Spinal cord (tissue), 4 donors: ENCODE results near the gene ZNF267. TPM values are rescaled to one million over a fixed set of nuclear protein-coding genes. Genes with fewer than 3 reads are reported as not detected.

Experiments used
- polyA plus RNA-seq, 2 donors: library from polyadenylated mRNA; unstranded; fragments of 120-200 nt; gene quantifications; one replicate each; pipeline ENCODE4 v1.2.1, GENCODE V29; 2013; ENCODE audit not compliant: insufficient read length in 2 of 2
- small RNA-seq: library from RNA; depleted of rRNA; stranded (forward); fragments of <200 nt; gene quantifications from one replicate; pipeline ENCODE3, GENCODE V24; 2014; ENCODE audit warnings: low replicate concordance
- total RNA-seq, 2 donors: library from RNA; depleted of rRNA in 1 of 2; stranded (reverse); fragments of 120-200 nt in 1 of 2; fragments of >200 nt in 1 of 2; gene quantifications; one replicate each; pipeline versions ENCODE4 v1.2.3 to v1.2.4, GENCODE V29; 2013 to 2014

The ZNF267 gene
- total and polyA plus RNA-seq, 4 donors: 6.6 to 19.8 (median 11.3) TPM

Small RNAs within 50 kb of the gene (small RNA-seq; reads per million reads assigned to genes)
- not detected for gene AC034105.2
- gene AC034105.4: not detected
